HepG2 (cell line): ENCODE measurements around the gene ZNF365. TPM values are rescaled to one million over a fixed set of nuclear protein-coding genes. Genes with fewer than 3 reads are reported as not detected.

Experiments used
- ATAC-seq: fragments of 200-7000 bp; cut with Tn5 transposase; 3 replicates; pipeline ENCODE4 v1.9.1; 2020; ENCODE audit warnings: mild to moderate bottlenecking, moderate library complexity
- BruUV-seq: library from RNA; stranded (reverse); fragments of 400-500 nt; replicated peaks from 2 replicates; lab custom pipeline; 2021; lab: Mats Ljungman, UMichigan
- CTCF ChIA-PET: fragments of 300-600 bp; formaldehyde crosslinking; extraction: SDS; loops from one replicate; lab custom pipeline; 2021; ENCODE audit warnings: low total read pairs, inconsistent platforms, low intra/inter-chr PET ratio; lab: Yijun Ruan, JAX
- POLR2A ChIA-PET: fragments of 350-600 bp; sonication (Branson Sonifier 250); formaldehyde crosslinking; loops from one replicate; lab custom pipeline; 2020; ENCODE audit warnings: antibody characterized with exemption, inconsistent platforms; lab: Yijun Ruan, JAX
- DNase-seq: peaks from one replicate; pipeline ENCODE4 v3.0.0-alpha.2; 2015; ENCODE audit warnings: low spot score
- FAIRE-seq: peaks from 3 replicates; lab custom pipeline; 2011; peaks lifted over from hg19 to GRCh38; lab: Jason Lieb, UNC
- H2AFZ ChIP-seq: one replicate; pipeline ENCODE4 v1.6.1; 2011; ENCODE audit warnings: low read length, inconsistent platforms
- H3K27ac ChIP-seq: fragments of 300-600 bp; 3 replicates; pipeline ENCODE4 v1.8.0; 2011; ENCODE audit warnings: mixed run types, mild to moderate bottlenecking, mixed read lengths, low read length, inconsistent platforms; ENCODE audit not compliant: insufficient read depth; ENCODE audit errors: extremely low read length
- H3K27me3 ChIP-seq, 2 experiments: fragments of 200-600 bp in 1 of 2; 2 replicates in 1 of 2; 3 replicates in 1 of 2; pipeline versions ENCODE4 v1.6.0 to v1.8.0; 2011; ENCODE audit warnings: low read length in 2 of 2, mild to moderate bottlenecking in 2 of 2, moderate library complexity in 2 of 2, inconsistent platforms in 1 of 2; ENCODE audit not compliant: insufficient read depth in 2 of 2, control insufficient read depth in 1 of 2
- H3K36me3 ChIP-seq, 2 experiments: fragments of 200-600 bp in 1 of 2; replicated peaks in 1 of 2; 2 replicates in 1 of 2; 3 replicates in 1 of 2; pipeline versions ENCODE4 v1.5.1 to v1.8.0; 2011; ENCODE audit warnings: low read length in 2 of 2, inconsistent platforms in 1 of 2; ENCODE audit not compliant: insufficient read depth in 2 of 2, control insufficient read depth in 1 of 2
- H3K4me1 ChIP-seq: 2 replicates; pipeline ENCODE4 v1.5.1; 2012; ENCODE audit warnings: low read length, inconsistent platforms; ENCODE audit not compliant: insufficient read depth
- H3K4me2 ChIP-seq: 2 replicates; pipeline ENCODE4 v1.6.0; 2011; ENCODE audit warnings: low read depth, low read length, inconsistent platforms
- H3K4me3 ChIP-seq, 3 experiments: fragments of 200-600 bp in 1 of 3; sonication (generic), shearing (Covaris generic) in 1 of 3; replicated peaks in 1 of 3; 2 replicates each; pipeline ENCODE4 v1.5.1; 2011 to 2016; ENCODE audit warnings: low read length in 3 of 3, inconsistent platforms in 2 of 3, low read depth in 2 of 3, mild to moderate bottlenecking in 2 of 3, control low read depth in 1 of 3, mixed read lengths in 1 of 3; ENCODE audit not compliant: insufficient read depth in 1 of 3
- H3K79me2 ChIP-seq: one replicate; pipeline ENCODE4 v1.6.1; 2011; ENCODE audit warnings: low read length, inconsistent platforms; ENCODE audit not compliant: insufficient read depth
- H3K9ac ChIP-seq: 2 replicates; pipeline ENCODE4 v1.6.0; 2011; ENCODE audit warnings: mild to moderate bottlenecking, low read depth, low read length, inconsistent platforms; ENCODE audit not compliant: insufficient read depth
- H3K9me3 ChIP-seq: 2 replicates; pipeline ENCODE4 v1.5.1; 2012; ENCODE audit warnings: mild to moderate bottlenecking, low read length
- H4K20me1 ChIP-seq: 2 replicates; pipeline ENCODE4 v1.6.0; 2011; ENCODE audit warnings: inconsistent platforms, mild to moderate bottlenecking, low read length, moderate library complexity; ENCODE audit not compliant: insufficient read depth
- CBFB ChIP-seq: sonication (generic); formaldehyde crosslinking; IDR thresholded peaks from 2 replicates; pipeline ENCODE4 v1.4.0; 2020; ENCODE audit warnings: missing genetic modification reagents
- JUNB ChIP-seq: sonication (generic); formaldehyde crosslinking; IDR thresholded peaks from 2 replicates; pipeline ENCODE4 v1.8.0; 2022; ENCODE audit warnings: missing genetic modification reagents, mild to moderate bottlenecking, borderline replicate concordance
- MBD4 ChIP-seq: IDR thresholded peaks from 2 replicates; pipeline ENCODE4 v1.6.1; 2012; ENCODE audit warnings: low read length, inconsistent platforms, borderline replicate concordance
- MIXL1 ChIP-seq: IDR thresholded peaks from 2 replicates; pipeline ENCODE4 v1.6.1; 2016
- MTF1 ChIP-seq: sonication (generic); formaldehyde crosslinking; IDR thresholded peaks from 2 replicates; pipeline ENCODE4 v1.5.0; 2020; ENCODE audit warnings: missing genetic modification reagents
- NCOR1 ChIP-seq: fragments of 200-600 bp; sonication (generic); IDR thresholded peaks from 2 replicates; pipeline ENCODE4 v1.7.0; 2017; ENCODE audit warnings: antibody characterized with exemption, low read length, borderline replicate concordance
- SOX13 ChIP-seq, 3 experiments: fragments of 450-650 bp in 1 of 3; sonication (generic) in 1 of 3; formaldehyde crosslinking in 1 of 3; IDR thresholded peaks in 2 of 3; conservative IDR thresholded peaks in 1 of 3; 2 replicates each; pipeline versions ENCODE4 v1.5.0 to v1.6.1; 2016 to 2020; ENCODE audit warnings: antibody characterized with exemption in 1 of 3, mild to moderate bottlenecking in 1 of 3, missing compliant biosample characterization in 1 of 3, missing genetic modification reagents in 1 of 3, moderate library complexity in 1 of 3
- SYNCRIP ChIP-seq: fragments of 200-400 bp; formaldehyde crosslinking; IDR thresholded peaks from 2 replicates; pipeline ENCODE4 v1.6.1; 2018; ENCODE audit warnings: mild to moderate bottlenecking, low read depth, low read length; ENCODE audit not compliant: insufficient read depth
- TARDBP ChIP-seq: sonication (generic); formaldehyde crosslinking; IDR thresholded peaks from 2 replicates; pipeline ENCODE4 v1.8.0; 2022; ENCODE audit warnings: mild to moderate bottlenecking, missing genetic modification reagents
- YEATS2 ChIP-seq: sonication (generic); formaldehyde crosslinking; IDR thresholded peaks from 2 replicates; pipeline ENCODE4 v1.4.0; 2020; ENCODE audit warnings: missing genetic modification reagents, borderline replicate concordance
- ZKSCAN5 ChIP-seq: sonication (generic); formaldehyde crosslinking; IDR thresholded peaks from 2 replicates; pipeline ENCODE4 v1.5.1; 2020; ENCODE audit warnings: mild to moderate bottlenecking, missing genetic modification reagents
- ZNF3 ChIP-seq: IDR thresholded peaks from 2 replicates; pipeline ENCODE4 v1.7.0; 2017; ENCODE audit warnings: inconsistent platforms
- ZNF460 ChIP-seq: sonication (generic); formaldehyde crosslinking; IDR thresholded peaks from 2 replicates; pipeline ENCODE4 v1.5.1; 2020; ENCODE audit warnings: missing genetic modification reagents, mild to moderate bottlenecking, borderline replicate concordance
- WGBS: methylation state at CpG from one replicate; pipeline ENCODE4 v1.1.6; 2017; ENCODE audit warnings: low lambda C conversion rate; 5-methylcytosine and 5-hydroxymethylcytosine counted together
- in situ Hi-C: cut with HindIII; loops from 2 replicates; pipeline ENCODE4 v1.10.0; 2017; ENCODE audit warnings: low pct_unique_long_range_greater_than_20kb; ENCODE audit not compliant: extremely low pct_ligation_motif_present
- intact Hi-C: fragments of 100-400 bp; cut with micrococcal nuclease; formaldehyde crosslinking; loops from one replicate; pipeline ENCODE4 v1.10.0; 2022; ENCODE audit not compliant: unreplicated experiment
- polyA plus RNA-seq, 8 experiments: library from polyadenylated mRNA; depleted of rRNA in 3 of 8; stranded (reverse) in 7 of 8; unstranded in 1 of 8; fragments of >200 nt; fragmentation: Illumina TruSeq in 4 of 8; extraction: Trizol in 4 of 8; gene quantifications; 2 replicates each; pipeline versions ENCODE4 v1.2.1 to v1.2.3, GENCODE V29; 2011 to 2016; ENCODE audit warnings: low read depth in 4 of 8, missing spikeins in 1 of 8, mixed read lengths in 1 of 8; ENCODE audit not compliant: insufficient read depth in 1 of 8
- total RNA-seq, 5 experiments: library from RNA; depleted of rRNA; stranded (reverse); fragments of >200 nt; fragmentation: Illumina TruSeq; extraction: Trizol; gene quantifications; 2 replicates each; pipeline ENCODE4 v1.2.3, GENCODE V29; 2016; ENCODE audit warnings: low read depth in 1 of 5
- TF ChIP-seq, protein P1 (sequence below): sonication (generic); formaldehyde crosslinking; IDR thresholded peaks from 2 replicates; pipeline ENCODE4 v1.9.0; 2021; ENCODE audit warnings: missing genetic modification reagents, mild to moderate bottlenecking, borderline replicate concordance
- TF ChIP-seq, protein P2 (sequence below): IDR thresholded peaks from 2 replicates; pipeline ENCODE4 v1.6.1; 2016; ENCODE audit warnings: mild to moderate bottlenecking
- TF ChIP-seq, protein P3 (sequence below): sonication (generic); formaldehyde crosslinking; IDR thresholded peaks from 2 replicates; pipeline ENCODE4 v1.9.0; 2021; ENCODE audit warnings: missing genetic modification reagents, borderline replicate concordance
- TF ChIP-seq, protein P4 (sequence below): sonication (generic); formaldehyde crosslinking; IDR thresholded peaks from 2 replicates; pipeline ENCODE4 v1.8.1; 2023; ENCODE audit warnings: mild to moderate bottlenecking, missing genetic modification reagents, borderline replicate concordance

The ZNF365 gene
- total and polyA plus RNA-seq, 2 of the 13 experiments (the other 11 are each of a cell fraction or from before 2014, with no cell fraction given) = not detected

DNA sequence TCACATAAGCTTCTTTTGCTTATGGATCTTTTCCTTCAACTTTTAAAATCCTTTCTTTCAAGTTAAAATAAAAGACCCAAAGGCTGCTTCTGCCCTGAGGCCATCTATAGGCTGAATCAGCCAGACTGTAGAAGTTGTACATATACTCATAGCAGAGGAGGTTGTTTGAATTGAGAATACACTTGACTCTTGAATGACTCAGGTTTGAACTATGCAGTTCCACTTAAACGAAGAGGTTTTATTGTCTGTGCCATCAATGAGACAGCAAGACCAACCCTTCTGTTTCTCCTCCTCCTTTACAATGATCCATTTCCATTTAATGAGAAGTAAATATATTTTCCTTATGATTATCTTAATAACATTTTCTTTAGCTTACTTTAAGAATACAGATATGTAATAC, 5.8 kb downstream of the ZNF365 start:
- ChIA-PET CTCF (no interaction called here), POLR2A (no interaction called here)

More for the DNA sequence above, 5.8 kb downstream of the ZNF365 start:
- TF ChIP-seq, protein P1, sequence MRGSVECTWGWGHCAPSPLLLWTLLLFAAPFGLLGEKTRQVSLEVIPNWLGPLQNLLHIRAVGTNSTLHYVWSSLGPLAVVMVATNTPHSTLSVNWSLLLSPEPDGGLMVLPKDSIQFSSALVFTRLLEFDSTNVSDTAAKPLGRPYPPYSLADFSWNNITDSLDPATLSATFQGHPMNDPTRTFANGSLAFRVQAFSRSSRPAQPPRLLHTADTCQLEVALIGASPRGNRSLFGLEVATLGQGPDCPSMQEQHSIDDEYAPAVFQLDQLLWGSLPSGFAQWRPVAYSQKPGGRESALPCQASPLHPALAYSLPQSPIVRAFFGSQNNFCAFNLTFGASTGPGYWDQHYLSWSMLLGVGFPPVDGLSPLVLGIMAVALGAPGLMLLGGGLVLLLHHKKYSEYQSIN (CRISPR knock-in tag) = no peak
- TF ChIP-seq, protein P2, sequence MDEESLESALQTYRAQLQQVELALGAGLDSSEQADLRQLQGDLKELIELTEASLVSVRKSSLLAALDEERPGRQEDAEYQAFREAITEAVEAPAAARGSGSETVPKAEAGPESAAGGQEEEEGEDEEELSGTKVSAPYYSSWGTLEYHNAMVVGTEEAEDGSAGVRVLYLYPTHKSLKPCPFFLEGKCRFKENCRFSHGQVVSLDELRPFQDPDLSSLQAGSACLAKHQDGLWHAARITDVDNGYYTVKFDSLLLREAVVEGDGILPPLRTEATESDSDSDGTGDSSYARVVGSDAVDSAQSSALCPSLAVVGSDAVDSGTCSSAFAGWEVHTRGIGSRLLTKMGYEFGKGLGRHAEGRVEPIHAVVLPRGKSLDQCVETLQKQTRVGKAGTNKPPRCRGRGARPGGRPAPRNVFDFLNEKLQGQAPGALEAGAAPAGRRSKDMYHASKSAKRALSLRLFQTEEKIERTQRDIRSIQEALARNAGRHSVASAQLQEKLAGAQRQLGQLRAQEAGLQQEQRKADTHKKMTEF (CRISPR knock-in tag) = no peak
- TF ChIP-seq SOX13 (IDR thresholded peaks at IDR 0.05) = no peak
- TF ChIP-seq SOX13 (CRISPR knock-in tag; conservative IDR thresholded peaks at IDR 0.05 in 1 of 2, IDR thresholded peaks at IDR 0.05 in 1 of 2) = no peak
- no peak for TF ChIP-seq CBFB (CRISPR knock-in tag)
- no peak for TF ChIP-seq MTF1 (CRISPR knock-in tag)
- TF ChIP-seq ZNF460 (CRISPR knock-in tag) = no peak
- TF ChIP-seq SYNCRIP = no peak
- TF ChIP-seq ZKSCAN5 = no peak
- TF ChIP-seq JUNB (CRISPR knock-in tag) = no peak
- TF ChIP-seq YEATS2 (CRISPR knock-in tag) = no peak
- no peak for TF ChIP-seq TARDBP (CRISPR knock-in tag)
- TF ChIP-seq, protein P3, sequence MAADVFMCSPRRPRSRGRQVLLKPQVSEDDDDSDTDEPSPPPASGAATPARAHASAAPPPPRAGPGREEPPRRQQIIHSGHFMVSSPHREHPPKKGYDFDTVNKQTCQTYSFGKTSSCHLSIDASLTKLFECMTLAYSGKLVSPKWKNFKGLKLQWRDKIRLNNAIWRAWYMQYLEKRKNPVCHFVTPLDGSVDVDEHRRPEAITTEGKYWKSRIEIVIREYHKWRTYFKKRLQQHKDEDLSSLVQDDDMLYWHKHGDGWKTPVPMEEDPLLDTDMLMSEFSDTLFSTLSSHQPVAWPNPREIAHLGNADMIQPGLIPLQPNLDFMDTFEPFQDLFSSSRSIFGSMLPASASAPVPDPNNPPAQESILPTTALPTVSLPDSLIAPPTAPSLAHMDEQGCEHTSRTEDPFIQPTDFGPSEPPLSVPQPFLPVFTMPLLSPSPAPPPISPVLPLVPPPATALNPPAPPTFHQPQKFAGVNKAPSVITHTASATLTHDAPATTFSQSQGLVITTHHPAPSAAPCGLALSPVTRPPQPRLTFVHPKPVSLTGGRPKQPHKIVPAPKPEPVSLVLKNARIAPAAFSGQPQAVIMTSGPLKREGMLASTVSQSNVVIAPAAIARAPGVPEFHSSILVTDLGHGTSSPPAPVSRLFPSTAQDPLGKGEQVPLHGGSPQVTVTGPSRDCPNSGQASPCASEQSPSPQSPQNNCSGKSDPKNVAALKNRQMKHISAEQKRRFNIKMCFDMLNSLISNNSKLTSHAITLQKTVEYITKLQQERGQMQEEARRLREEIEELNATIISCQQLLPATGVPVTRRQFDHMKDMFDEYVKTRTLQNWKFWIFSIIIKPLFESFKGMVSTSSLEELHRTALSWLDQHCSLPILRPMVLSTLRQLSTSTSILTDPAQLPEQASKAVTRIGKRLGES (CRISPR knock-in tag) = no peak
- no peak for TF ChIP-seq MBD4
- no peak for TF ChIP-seq ZNF3 (CRISPR knock-in tag)
- TF ChIP-seq MIXL1 (CRISPR knock-in tag) = no peak
- TF ChIP-seq, protein P4, sequence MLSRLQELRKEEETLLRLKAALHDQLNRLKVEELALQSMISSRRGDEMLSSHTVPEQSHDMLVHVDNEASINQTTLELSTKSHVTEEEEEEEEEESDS (CRISPR knock-in tag) = no peak
- no peak for TF ChIP-seq NCOR1
- Histone ChIP-seq H2AFZ (no peak overlapping the region), H3K4me2 (no peak overlapping the region), H3K27ac (no peak overlapping the region), H3K9me3 (no peaks in the 10 kb centered on the region), H3K79me2 (no peaks in the 10 kb centered on the region), H3K36me3 (no peaks in the 10 kb centered on the region), H3K9ac (no peak overlapping the region), H4K20me1 (no peaks in the 10 kb centered on the region), H3K27me3 (peaks cover 3 to 29% of the 10 kb centered on the region in 2 experiments; a peak in 4 of 5 replicates), H3K4me1 (no peaks in the 10 kb centered on the region), H3K4me3 (no peak overlapping the region)
- no peak for ATAC-seq
- in situ Hi-C loops = no loop called here
- peak; percentile 10 for DNase-seq
- intact Hi-C loops = no loop called here
- FAIRE-seq = no peak
- WGBS = 0% methylated on average over 1 of the region's 1 CpG
- BruUV-seq = no TSS peak
